HEK293T (cell line): ENCODE data around the gene NIN.

Experiments used
- CTCF ChIA-PET: fragments of 350-600 bp; formaldehyde crosslinking; extraction: SDS; loops from one replicate; lab custom pipeline; 2021; ENCODE audit warnings: antibody characterized with exemption, inconsistent platforms; lab: Yijun Ruan, JAX
- POLR2A ChIA-PET: fragments of 350-600 bp; formaldehyde crosslinking; extraction: SDS; loops from one replicate; lab custom pipeline; 2020; ENCODE audit warnings: antibody characterized with exemption, inconsistent platforms; lab: Yijun Ruan, JAX
- DNase-seq: peaks from one replicate; pipeline ENCODE4 v3.0.0; 2012; ENCODE audit warnings: mixed read lengths; ENCODE audit errors: extremely low spot score
- ARNT ChIP-seq: fragments of 450-650 bp; IDR thresholded peaks from 2 replicates; pipeline ENCODE4 v1.6.1; 2017; ENCODE audit warnings: mild to moderate bottlenecking
- BHLHE40 ChIP-seq: fragments of 450-650 bp; IDR thresholded peaks from 2 replicates; pipeline ENCODE4 v1.6.1; 2016; ENCODE audit warnings: mild to moderate bottlenecking, moderate library complexity, borderline replicate concordance
- CTBP1 ChIP-seq: fragments of 450-650 bp; IDR thresholded peaks from 2 replicates; pipeline ENCODE4 v1.6.1; 2016; ENCODE audit warnings: borderline replicate concordance
- ELF4 ChIP-seq: fragments of 450-650 bp; IDR thresholded peaks from 2 replicates; pipeline ENCODE4 v1.6.1; 2017; ENCODE audit warnings: antibody characterized with exemption
- FOXA1 ChIP-seq: fragments of 450-650 bp; IDR thresholded peaks from 2 replicates; pipeline ENCODE4 v1.6.1; 2016; ENCODE audit warnings: mild to moderate bottlenecking
- FOXK2 ChIP-seq: fragments of 450-650 bp; IDR thresholded peaks from 2 replicates; pipeline ENCODE4 v1.6.1; 2016; ENCODE audit warnings: mild to moderate bottlenecking
- FOXM1 ChIP-seq: fragments of 450-650 bp; IDR thresholded peaks from 2 replicates; pipeline ENCODE4 v1.6.1; 2017; ENCODE audit warnings: mild to moderate bottlenecking, borderline replicate concordance
- HDGF ChIP-seq: fragments of 450-650 bp; IDR thresholded peaks from 2 replicates; pipeline ENCODE4 v1.6.1; 2017; ENCODE audit warnings: antibody characterized with exemption, borderline replicate concordance
- L3MBTL2 ChIP-seq: fragments of 450-650 bp; conservative IDR thresholded peaks from 2 replicates; pipeline ENCODE4 v1.6.1; 2016; ENCODE audit warnings: mild to moderate bottlenecking
- LEF1 ChIP-seq: fragments of 450-650 bp; IDR thresholded peaks from 2 replicates; pipeline ENCODE4 v1.6.1; 2017; ENCODE audit warnings: mild to moderate bottlenecking, borderline replicate concordance
- NFRKB ChIP-seq: fragments of 450-650 bp; IDR thresholded peaks from 2 replicates; pipeline ENCODE4 v1.6.1; 2016; ENCODE audit warnings: mild to moderate bottlenecking, moderate library complexity
- SP1 ChIP-seq: fragments of 450-650 bp; IDR thresholded peaks from 2 replicates; pipeline ENCODE4 v1.6.1; 2017
- SUZ12 ChIP-seq: fragments of 450-650 bp; IDR thresholded peaks from 2 replicates; pipeline ENCODE4 v1.6.1; 2016; ENCODE audit warnings: mild to moderate bottlenecking
- TARDBP ChIP-seq: fragments of 450-650 bp; IDR thresholded peaks from 2 replicates; pipeline ENCODE4 v1.6.1; 2016
- ZNF384 ChIP-seq: fragments of 450-650 bp; IDR thresholded peaks from 2 replicates; pipeline ENCODE4 v1.6.1; 2016
- TF ChIP-seq, protein P1 (sequence below): fragments of 450-650 bp; IDR thresholded peaks from 2 replicates; pipeline ENCODE4 v1.6.1; 2016

The NIN gene

DNA sequence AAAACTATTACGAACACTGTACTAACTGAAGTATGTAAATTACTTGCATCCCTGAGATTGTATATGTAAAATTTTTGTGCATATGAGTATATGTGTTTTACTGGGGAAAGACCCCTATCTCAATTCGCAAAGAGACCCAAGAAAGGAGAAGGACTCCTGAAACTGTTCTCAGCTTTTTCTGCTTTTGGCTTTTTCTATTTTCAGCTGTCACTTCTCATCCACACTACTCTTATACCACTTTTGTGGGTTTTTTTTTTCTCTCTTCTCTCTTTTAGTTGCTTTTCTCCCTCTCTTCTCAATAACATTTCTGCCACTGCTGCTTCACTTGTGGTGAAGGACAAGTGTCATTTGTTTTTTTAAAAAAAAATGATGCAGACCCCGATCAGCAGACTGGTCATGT, 39.8 kb downstream of the NIN start:
- POLR2A ChIA-PET = interaction anchor here (1.7 kb wide), 1 partner anchor 39 kb away, joined by 3 read pairs; no protein-coding TSS in a partner anchor
- no peak for DNase-seq
- CTCF ChIA-PET = no interaction called here
- TF ChIP-seq SUZ12 (no peak), HDGF (no peak), SP1 (no peak), LEF1 (no peak), ARNT (no peak), FOXK2 (no peak), NFRKB (no peak), ELF4 (no peak), TARDBP (no peak), BHLHE40 (no peak), FOXM1 (no peak)
- TF ChIP-seq, protein P1, sequence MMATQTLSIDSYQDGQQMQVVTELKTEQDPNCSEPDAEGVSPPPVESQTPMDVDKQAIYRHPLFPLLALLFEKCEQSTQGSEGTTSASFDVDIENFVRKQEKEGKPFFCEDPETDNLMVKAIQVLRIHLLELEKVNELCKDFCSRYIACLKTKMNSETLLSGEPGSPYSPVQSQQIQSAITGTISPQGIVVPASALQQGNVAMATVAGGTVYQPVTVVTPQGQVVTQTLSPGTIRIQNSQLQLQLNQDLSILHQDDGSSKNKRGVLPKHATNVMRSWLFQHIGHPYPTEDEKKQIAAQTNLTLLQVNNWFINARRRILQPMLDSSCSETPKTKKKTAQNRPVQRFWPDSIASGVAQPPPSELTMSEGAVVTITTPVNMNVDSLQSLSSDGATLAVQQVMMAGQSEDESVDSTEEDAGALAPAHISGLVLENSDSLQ = no peak

DNA sequence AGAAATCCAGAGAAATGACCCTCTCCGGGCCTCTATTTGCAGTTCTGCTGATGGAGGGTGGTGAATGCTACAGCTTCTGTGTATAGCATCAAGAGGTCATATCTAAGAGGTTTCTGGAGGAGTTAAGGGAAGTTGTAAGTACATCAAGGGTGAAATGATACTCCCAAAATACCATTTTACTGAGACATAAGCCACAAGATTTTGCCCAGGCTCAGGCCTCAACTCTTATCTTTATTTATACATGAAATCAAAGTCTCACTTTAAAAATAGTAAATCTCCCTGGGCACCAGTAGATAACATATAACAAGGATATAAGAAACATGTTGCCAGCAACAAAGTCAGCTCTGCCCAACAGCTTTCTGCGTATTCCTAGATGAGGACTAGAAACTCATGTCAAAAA, 40.4 kb downstream of the NIN start:
- CTCF ChIA-PET = no interaction called here

DNA sequence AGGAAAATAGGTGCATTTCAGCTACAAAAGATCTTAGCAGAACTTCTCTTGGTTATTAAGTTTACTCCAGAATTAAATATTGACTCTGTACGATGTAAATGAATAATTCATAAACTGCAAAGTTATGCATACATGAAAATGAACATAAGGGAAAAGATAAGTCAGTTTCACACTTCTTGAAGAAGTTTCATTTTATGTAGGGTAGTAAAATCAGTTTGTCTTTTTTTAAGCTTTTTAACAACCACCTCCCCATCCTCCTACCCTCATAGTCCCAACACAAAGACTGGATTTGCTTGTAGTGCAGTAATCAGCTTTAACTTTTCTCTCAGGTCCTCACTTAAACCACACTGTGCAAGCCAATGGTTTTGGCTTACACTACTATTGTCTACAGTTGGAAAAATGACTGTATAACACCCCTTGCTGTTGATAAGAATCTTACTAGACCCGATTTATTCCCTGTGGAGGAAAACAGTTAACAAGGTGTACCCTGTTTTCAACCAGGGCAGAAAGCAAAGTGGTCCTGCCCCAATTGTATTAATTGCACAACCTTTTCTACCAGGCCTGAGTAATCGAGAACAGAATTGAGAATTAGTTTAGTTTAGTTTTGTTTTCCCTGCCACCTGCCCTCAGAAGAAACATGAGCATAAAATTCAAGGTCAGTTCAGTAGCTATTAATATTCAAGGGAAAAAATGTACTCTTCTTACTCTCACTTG, 44.1 kb downstream of the NIN start:
- CTCF ChIA-PET = interaction anchor here (1.9 to 3.2 kb wide), 3 partner anchors 8 to 73 kb away, joined by 9 to 19 read pairs (median 11); no protein-coding TSS in a partner anchor
- TF ChIP-seq FOXK2 = no peak
- no peak for TF ChIP-seq SP1
- no peak for TF ChIP-seq ZNF384
- TF ChIP-seq BHLHE40 = no peak
- TF ChIP-seq FOXM1 = no peak
- no peak for DNase-seq
- POLR2A ChIA-PET = interaction anchor here (0.7 kb wide), 1 partner anchor 110 kb away, joined by 3 read pairs; no protein-coding TSS in a partner anchor

More for the DNA sequence above, 40.4 kb downstream of the NIN start:
- no peak for DNase-seq
- POLR2A ChIA-PET = no interaction called here
- no peak for TF ChIP-seq SP1
- TF ChIP-seq ARNT = no peak

DNA sequence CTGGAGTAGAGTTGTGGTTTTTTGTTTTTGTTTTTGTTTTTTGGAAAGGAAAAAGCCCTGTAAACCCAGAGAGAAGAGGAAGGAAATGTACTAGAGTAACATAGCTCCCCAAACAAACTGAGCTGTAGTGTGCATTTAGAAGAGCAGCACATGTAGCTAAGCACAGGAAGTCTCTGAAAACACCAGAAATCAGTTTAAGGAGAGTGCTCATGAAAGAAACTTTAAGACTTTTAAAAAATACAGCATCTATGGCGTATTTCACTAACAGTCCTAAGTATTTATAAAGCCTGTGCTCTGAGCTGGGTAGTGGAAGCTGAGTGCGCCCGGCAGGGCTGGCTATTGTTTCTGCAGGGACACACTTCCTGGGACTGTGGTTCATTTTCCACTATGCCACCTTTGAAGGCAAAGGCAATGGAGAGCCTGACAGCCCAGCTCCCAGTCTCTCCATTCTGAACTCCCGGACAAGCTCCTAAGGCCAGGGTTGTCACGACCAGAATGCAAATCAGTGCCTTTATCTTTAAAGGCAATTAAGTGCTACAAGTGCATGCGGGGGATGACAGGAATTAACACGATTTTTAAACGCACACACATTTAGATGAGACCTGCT, 45.4 kb downstream of the NIN start:
- no peak for TF ChIP-seq FOXK2
- no peak for TF ChIP-seq SP1
- no peak for TF ChIP-seq FOXM1
- TF ChIP-seq BHLHE40 = no peak
- TF ChIP-seq TARDBP = no peak
- TF ChIP-seq SUZ12 = no peak
- TF ChIP-seq LEF1 = no peak
- TF ChIP-seq L3MBTL2 = no peak
- no peak for TF ChIP-seq HDGF
- TF ChIP-seq CTBP1 = no peak
- TF ChIP-seq FOXA1 = no peak
- no peak for TF ChIP-seq NFRKB
- TF ChIP-seq ELF4 = no peak
- ChIA-PET CTCF (interaction anchor here (0.5 to 3.2 kb wide), 3 partner anchors 8 to 71 kb away, joined by 3 to 19 read pairs (median 4); no protein-coding TSS in a partner anchor), POLR2A (no interaction called here)

DNA sequence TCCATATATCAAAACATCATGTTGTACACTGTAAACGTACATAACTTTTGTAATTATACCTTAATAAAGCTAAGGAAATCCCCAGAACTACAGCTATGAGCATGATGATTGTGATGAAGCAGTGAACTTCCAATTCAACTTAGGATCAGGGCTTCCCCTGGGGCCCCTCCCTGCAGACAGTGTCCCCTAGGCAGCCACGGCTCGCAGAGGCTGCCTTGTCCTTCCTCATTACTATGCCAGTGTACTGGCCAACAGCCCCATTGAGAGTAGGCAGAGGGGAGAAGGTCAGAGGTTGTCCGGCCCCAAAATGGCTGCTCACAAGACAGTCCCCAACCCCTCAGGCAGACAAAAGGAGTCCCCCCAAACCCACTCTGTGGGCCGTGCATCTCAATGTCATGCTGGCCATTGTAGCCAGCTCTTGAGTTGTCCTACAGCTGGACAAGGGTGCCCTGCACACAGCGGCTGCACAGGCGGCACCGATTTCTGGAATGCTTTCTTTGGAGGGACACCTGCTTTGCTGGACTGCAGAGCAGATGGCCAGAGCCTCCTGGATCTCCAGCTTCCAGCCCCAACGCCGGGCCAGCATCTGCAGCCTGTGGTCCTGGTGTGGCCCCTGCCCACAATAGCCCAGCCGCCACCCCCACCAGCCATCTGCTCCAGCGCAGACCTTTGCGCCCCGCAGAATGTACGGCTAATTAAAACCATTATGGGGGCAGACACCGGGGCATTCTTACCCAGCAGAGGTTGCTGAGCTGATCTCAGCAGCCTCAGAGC, 46.1 kb downstream of the NIN start:
- TF ChIP-seq, protein P1 = no peak
- TF ChIP-seq L3MBTL2 (no peak), FOXA1 (no peak), ELF4 (no peak), SP1 (no peak), FOXM1 (no peak), FOXK2 (no peak), NFRKB (no peak), SUZ12 (no peak), CTBP1 (no peak), BHLHE40 (no peak)
- no peak for DNase-seq
- POLR2A ChIA-PET = no interaction called here
- CTCF ChIA-PET = interaction anchor here (0.5 to 3.2 kb wide), 3 partner anchors 9 to 70 kb away, joined by 3 to 19 read pairs (median 4); no protein-coding TSS in a partner anchor

More for the DNA sequence above, 45.4 kb downstream of the NIN start:
- DNase-seq = no peak

DNA sequence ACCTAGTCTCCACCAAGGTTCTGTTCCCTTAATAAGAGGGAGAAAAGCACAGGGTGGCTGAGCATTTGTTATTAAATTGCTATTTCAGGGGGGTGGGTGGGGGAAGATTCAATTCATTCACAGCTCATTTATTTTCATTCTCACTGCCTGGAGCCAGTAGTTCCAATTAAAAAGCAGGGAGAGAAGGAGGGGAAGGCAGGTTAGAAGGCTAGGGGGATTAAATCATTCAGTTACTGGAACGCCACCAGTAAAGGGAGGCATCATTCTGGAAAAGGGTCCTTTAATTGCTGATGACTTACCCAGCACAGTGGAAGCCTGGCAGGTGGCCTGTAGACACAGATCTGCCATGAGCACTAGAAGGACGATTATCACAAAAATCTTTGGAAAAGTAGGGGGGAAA, 47.4 kb downstream of the NIN start:
- POLR2A ChIA-PET = no interaction called here
- DNase-seq = no peak
- TF ChIP-seq LEF1 (no peak), NFRKB (no peak), ELF4 (no peak), L3MBTL2 (no peak), SP1 (no peak), HDGF (no peak), ZNF384 (no peak), FOXA1 (no peak), TARDBP (no peak), ARNT (no peak), SUZ12 (no peak), FOXK2 (no peak), CTBP1 (no peak), BHLHE40 (no peak), FOXM1 (no peak)
- TF ChIP-seq, protein P1 = no peak
- CTCF ChIA-PET = no interaction called here
